Measurements from ENCODE around the gene C7orf57. TPM values are rescaled to one million over a fixed set of nuclear protein-coding genes. Genes with fewer than 3 reads are reported as not detected.

The C7orf57 gene
- total RNA-seq, 2 donors from 2014 or later: not detected

GRCh38 chr7:48101352-48101751 is 66.0 kb downstream of the C7orf57 start:
- no peak for DNase-seq (ENCODE audit: low spot score)
- intact Hi-C loops (cut with DNase I): loop anchor here in 1 of 2 donors (10.0 kb wide), 1 partner anchor 157 kb away; the partner anchor contains the start of gene PKD1L1

DNA sequence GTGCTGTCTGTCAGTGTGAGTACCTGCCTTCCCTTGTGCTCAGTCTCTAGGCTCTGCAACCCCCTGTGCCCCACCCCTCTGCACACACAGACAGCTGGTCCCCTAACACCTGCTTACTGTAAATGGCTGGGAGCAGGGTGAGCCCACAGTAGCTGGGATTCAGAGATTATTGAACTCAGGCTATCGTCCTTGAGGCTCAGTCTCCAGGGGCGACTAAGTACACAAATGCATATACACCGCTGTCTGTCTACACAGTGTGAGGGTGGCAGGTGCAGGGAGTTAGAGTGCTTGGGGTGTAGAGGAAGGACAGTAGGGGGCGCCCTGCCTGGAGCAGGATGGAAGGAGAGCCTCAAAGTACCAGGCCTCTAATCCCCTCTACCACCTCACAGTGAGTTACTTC is 66.6 kb downstream of the C7orf57 start:
- no peak for DNase-seq (ENCODE audit: low spot score)
- intact Hi-C loops (cut with DNase I): loop anchor here in 1 of 2 donors (10.0 kb wide), 1 partner anchor 157 kb away; the partner anchor contains the start of gene PKD1L1

GRCh38 chr7:48102530-48102929 is 67.2 kb downstream of the C7orf57 start:
- intact Hi-C loops (cut with DNase I): loop anchor here in 1 of 2 donors (10.0 kb wide), 1 partner anchor 158 kb away; the partner anchor contains the start of gene PKD1L1
- no peak for DNase-seq (ENCODE audit: low spot score)

DNA sequence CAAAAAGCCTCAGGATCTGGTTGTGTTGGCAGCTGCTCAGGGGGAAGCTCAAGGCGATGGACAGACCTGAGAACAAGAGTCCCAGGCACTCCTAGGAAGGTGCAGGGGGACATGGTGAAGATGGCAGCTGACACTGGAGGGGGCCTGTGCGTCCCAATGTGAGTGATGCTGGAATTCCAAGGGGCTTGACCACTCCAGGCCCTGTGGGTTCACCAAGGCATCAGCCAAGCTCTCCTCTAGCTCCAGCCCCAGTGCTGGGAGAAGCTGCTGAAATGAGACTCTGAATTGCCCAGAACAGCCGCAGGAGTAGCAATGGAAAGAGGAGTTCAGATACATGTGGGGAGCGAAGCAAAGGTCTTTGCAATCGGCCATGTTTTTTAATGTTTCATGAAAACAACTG is 69.7 kb downstream of the C7orf57 start:
- intact Hi-C loops (cut with DNase I): loop anchor here (5.0 to 10.0 kb wide), 3 partner anchors 113 to 160 kb away; partner anchors contain the start of gene PKD1L1 (in 2 of the 2)
- no peak for DNase-seq (ENCODE audit: low spot score)

DNA sequence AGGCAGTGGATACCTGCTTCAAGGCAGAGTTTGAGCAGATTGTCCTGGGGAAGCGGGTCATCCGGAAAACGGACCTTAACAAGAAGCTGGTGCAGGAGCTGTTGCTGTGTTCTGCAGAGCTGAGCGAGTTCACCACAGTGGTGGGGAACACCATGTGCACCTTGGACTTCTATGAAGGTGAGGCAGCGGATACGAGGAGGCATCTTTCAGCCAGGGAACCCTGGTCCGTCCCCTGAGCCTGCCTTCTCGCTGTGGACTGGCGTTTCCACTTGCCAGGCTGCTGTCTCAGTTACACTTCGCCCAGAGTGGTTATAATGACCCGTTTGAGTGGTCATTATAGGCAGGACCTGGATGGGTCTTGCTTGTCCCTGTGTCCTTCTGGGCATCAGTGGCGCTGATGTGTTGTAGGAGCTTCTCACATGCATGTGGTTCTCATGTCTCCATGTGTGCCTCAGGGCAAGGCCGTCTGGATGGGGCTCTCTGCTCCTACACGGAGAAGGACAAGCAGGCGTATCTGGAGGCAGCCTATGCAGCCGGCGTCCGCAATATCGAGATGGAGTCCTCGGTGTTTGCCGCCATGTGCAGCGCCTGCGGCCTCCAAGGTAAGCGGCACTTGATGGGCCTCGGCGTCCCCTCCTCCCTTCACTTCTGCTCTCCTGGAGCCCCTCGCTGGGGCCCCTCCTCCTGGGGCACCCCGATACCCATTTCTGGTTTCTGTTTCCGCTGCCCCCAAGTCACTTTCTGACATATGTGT is 71.7 kb downstream of the C7orf57 start:
- DNase-seq (ENCODE audit: low spot score): no peak
- intact Hi-C loops (cut with DNase I): loop anchor here (5.0 to 10.0 kb wide), 3 partner anchors 115 to 162 kb away; partner anchors contain the start of gene PKD1L1 (in 2 of the 2)

GRCh38 chr7:48107926-48108472 is 72.7 kb downstream of the C7orf57 start:
- DNase-seq (ENCODE audit: low spot score): no peak
- intact Hi-C loops (cut with DNase I): loop anchor here (5.0 to 10.0 kb wide), 3 partner anchors 116 to 163 kb away; partner anchors contain the start of gene PKD1L1 (in 2 of the 2)

DNA sequence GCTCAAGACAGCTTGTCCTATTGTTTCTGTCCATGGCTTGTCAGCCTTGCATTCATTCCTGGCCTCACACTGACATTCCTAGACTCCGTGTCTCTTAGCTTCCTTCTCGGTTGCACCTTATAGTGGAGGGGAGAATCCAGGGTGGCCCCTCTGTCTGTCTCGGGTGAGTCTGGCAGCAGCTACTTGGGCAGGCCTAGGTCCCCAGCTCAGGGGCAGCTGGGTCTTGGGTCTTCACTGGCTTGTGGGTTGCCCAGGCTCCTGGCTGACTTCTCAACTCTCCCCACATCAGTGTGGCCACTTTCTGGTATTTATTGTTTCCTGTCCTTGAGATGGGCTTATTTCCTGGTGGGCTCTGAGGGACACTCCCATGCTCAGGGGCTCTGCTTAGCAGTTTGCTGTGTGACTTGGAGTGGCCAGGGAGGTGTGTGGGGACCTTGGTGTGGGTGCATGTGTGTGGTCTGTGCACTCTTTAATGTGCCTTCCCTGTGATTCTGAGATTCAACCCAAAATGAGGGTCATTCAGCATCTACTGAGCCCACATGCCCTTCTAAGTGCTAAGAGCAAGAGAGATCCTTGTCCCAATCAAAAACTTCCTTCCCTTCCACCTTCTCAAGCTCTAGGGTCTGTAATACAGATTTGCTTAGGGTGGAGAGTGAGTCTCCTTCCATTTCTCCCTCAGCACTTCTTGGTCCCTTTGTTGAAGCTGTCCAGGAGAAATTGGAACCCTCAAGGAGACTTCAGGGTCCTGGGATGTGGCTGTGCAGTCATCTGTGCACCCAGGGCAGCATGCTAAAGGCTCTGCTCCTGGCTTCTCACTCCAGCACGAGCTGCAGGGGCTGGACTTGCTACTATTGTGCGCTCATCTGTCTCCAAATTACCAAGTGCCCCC is 73.9 kb downstream of the C7orf57 start:
- intact Hi-C loops (cut with DNase I): loop anchor here (5.0 to 10.0 kb wide), 3 partner anchors 117 to 164 kb away; partner anchors contain the start of gene PKD1L1 (in 2 of the 2)
- no peak for DNase-seq (ENCODE audit: low spot score)

DNA sequence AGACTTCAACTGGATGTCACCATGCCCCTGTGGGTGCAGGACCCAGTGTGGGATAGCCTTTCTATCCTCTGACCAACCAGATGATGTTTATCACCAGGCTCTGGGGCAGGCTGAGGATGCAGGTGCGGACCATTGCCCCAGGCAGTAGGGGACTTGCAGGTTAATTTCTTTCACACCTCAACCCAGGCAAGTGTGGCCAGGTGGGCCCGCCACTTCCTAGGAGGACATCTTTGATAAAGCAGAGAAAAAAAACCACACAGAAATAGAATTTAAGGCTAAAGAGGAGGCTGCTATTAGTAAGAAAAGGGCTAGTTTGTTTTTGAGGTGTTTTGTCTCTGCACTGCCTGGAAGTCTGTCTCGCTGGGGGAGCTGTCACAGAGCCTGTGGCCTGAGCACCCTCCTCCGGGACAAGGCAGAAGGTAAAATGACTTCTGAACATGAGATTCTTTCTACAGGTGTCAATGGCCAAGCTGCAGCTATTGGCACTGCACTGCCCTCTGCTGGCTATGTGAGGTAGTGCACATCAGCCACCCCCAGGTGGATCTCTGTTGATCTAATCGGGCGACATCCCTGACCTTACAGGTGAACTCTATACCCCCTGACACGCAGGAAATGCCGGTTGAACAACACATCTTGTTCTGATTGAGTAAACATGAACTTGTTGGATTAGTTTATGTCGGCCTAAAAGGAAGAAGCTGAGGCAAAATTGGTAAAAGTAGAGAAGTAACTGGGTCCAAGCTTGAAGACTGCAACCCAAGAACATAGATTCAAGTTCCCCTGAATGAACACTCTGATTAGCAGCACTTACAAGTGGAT is 74.7 kb downstream of the C7orf57 start:
- peak; percentile 90 for DNase-seq (ENCODE audit: low spot score)
- intact Hi-C loops (cut with DNase I): loop anchor here (5.0 to 10.0 kb wide), 3 partner anchors 118 to 165 kb away; partner anchors contain the start of gene PKD1L1 (in 2 of the 2)

GRCh38 chr7:48110868-48111267 is 75.5 kb downstream of the C7orf57 start:
- intact Hi-C loops (cut with DNase I): no loop called here
- DNase-seq (ENCODE audit: low spot score): no peak

Other genes starting within 250 kb of the C7orf57 start
- under 1 TPM; 0.88 to 0.90 TPM for gene PKD1L1, start 87.1 kb upstream of the C7orf57 start, total RNA-seq
- 10 to 100 TPM; 22.8 to 23.1 TPM for gene HUS1, start 55.9 kb upstream of the C7orf57 start, total RNA-seq
- not detected for gene SUN3, start 6.4 kb upstream of the C7orf57 start, total RNA-seq
- gene UPP1, start 53.7 kb downstream of the C7orf57 start, total RNA-seq: 10 to 100 TPM; 25.5 to 25.9 TPM
- gene ABCA13, start 135.9 kb downstream of the C7orf57 start, total RNA-seq: under 1 TPM; 0.10 to 0.19 TPM

Measured in posterior vena cava (tissue), 2 donors.